GM21723 (cell line): ENCODE measurements around the gene PRRC2B.
A peak's percentile ranks its signal among the peaks of the same experiment; 100 is the strongest.
"Not testable (repeated sequence)": the region's sequence is repeated elsewhere in the genome, so short reads cannot be mapped to it uniquely, and the experiment has no call there.

ENCODE experiments used
- ATAC-seq: cut with Tn5 transposase; IDR thresholded peaks from one replicate; pipeline ENCODE4 v1.9.1; 2021; ENCODE audit warnings: mild to moderate bottlenecking, moderate library complexity; ENCODE audit not compliant: unreplicated experiment

Gene PRRC2B

GRCh38 chr9:131386281-131386680 lies 7.6 kb upstream of the PRRC2B start:
- no peak for ATAC-seq

- ATAC-seq: no peak
Measured at GRCh38 chr9:131387394-131387793, 6.5 kb upstream of the PRRC2B start.

- ATAC-seq: no peak
Measured at GRCh38 chr9:131391020-131391419, 2.9 kb upstream of the PRRC2B start.

- ATAC-seq: no peak
Measured at GRCh38 chr9:131391504-131391903, 2.4 kb upstream of the PRRC2B start.

- ATAC-seq: peak; percentile 22
Measured at GRCh38 chr9:131394464-131395156, 724 bp downstream of the PRRC2B start.

- peak; percentile 45 for ATAC-seq
Measured at GRCh38 chr9:131395157-131396098, 1.5 kb downstream of the PRRC2B start.

GRCh38 chr9:131396099-131396479 lies 2.2 kb downstream of the PRRC2B start:
- not testable (repeated sequence) for ATAC-seq

- no peak for ATAC-seq
Measured at GRCh38 chr9:131396626-131397025, 2.7 kb downstream of the PRRC2B start.

GRCh38 chr9:131397100-131397790 lies 3.4 kb downstream of the PRRC2B start:
- ATAC-seq: no peak

- no peak for ATAC-seq
Measured at GRCh38 chr9:131398204-131398603, 4.3 kb downstream of the PRRC2B start.

GRCh38 chr9:131399972-131400371 lies 6.1 kb downstream of the PRRC2B start:
- no peak for ATAC-seq

- ATAC-seq: no peak
Measured at GRCh38 chr9:131400627-131401026, 6.7 kb downstream of the PRRC2B start.

- ATAC-seq: no peak
Measured at GRCh38 chr9:131402073-131402472, 8.2 kb downstream of the PRRC2B start.

- ATAC-seq: no peak
Measured at GRCh38 chr9:131402738-131403492, 9.0 kb downstream of the PRRC2B start.

- ATAC-seq: no peak
Measured at GRCh38 chr9:131403493-131403773, 9.5 kb downstream of the PRRC2B start.

GRCh38 chr9:131404581-131404980 lies 10.7 kb downstream of the PRRC2B start:
- ATAC-seq: no peak

- ATAC-seq: no peak
Measured at GRCh38 chr9:131404987-131405386, 11.1 kb downstream of the PRRC2B start.

GRCh38 chr9:131405428-131405827 lies 11.5 kb downstream of the PRRC2B start:
- no peak for ATAC-seq

GRCh38 chr9:131405858-131406537 lies 12.1 kb downstream of the PRRC2B start:
- ATAC-seq: no peak
